Measurements from ENCODE around the gene FAH.
"Not testable (repeated sequence)": the region's sequence is repeated elsewhere in the genome, so short reads cannot be mapped to it uniquely, and the experiment has no call there.

Gene FAH

DNA sequence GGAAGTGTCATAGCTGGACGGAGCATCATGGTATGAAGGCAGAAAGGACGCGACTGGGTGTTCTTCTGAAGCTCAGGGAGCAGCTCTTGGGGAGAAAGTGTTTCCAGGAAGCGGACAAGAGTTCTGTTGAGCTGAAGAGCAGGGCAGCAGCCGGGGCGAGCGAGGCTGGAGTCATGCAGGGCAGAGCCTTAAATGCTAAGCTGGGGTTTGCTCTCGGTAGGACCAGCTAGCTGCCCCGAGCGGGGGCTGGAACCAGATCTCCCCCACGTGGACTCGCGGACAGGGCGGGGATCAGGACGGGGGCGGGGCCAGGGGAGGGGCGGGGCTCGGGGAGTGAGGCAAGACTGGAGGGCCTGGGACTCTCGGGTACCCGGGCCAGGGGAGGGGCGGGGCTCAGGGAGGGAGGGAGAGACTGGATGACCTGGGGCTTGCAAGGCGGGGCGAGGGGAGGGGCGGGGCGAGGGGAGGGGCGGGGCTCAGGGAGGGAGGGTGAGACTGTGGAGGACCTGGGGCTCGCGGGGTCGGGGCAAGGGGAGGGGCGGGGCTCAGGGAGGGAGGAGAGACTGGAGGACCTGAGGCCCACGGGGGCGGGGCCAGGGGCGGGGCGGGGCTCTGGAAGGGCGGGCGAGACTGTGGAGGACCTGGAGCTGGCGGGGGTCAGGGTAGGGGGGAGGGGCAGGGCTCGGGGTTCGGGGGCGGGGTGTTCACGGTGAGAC, 461 bp upstream of the FAH start:
- peak; percentile 92 for DNase-seq

GRCh38 chr15:80153900-80154299, 1.1 kb downstream of the FAH start:
- DNase-seq, result no peak

DNA sequence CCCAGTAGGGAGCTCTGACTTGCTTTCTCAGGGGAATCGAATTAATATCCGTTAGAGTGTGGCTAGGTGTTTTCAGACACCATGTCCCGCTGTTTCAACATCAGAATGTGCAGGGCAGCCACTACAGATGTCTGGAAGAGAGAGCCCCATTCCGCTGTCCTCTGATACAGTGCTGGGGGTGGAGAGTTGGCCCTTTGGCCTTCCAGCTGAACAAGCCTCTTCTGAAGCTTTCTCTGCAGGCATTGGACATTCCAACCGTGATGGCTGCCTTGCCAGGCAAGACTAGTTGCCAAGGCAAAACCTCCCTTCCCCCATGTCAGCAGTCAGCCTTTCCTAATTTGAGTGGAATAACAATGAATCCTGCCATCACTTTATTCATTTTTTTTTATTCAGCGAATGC, 1.5 kb downstream of the FAH start:
- DNase-seq, result no peak

DNA sequence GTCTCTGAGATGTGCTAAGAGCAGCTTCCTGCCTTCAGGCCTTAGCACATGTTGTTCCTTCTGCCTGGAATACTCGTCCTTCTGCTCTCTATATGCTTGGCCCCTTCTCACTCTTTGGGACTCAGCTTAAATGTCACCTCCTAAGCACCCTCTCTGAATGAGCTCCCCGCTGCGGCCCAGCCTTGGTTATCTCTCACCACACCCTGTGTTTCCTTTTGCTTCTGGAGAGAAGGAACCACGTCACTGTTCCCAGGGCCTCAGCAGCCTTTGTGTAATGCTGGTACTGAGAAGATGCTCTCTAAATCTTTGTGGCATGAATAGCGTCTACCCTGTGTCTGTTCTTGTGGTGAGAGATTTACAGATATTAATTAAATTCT, 2.2 kb downstream of the FAH start:
- no peak for DNase-seq

- not testable (repeated sequence) for DNase-seq
Observed at GRCh38 chr15:80155378-80156175, 2.8 kb downstream of the FAH start.

DNA sequence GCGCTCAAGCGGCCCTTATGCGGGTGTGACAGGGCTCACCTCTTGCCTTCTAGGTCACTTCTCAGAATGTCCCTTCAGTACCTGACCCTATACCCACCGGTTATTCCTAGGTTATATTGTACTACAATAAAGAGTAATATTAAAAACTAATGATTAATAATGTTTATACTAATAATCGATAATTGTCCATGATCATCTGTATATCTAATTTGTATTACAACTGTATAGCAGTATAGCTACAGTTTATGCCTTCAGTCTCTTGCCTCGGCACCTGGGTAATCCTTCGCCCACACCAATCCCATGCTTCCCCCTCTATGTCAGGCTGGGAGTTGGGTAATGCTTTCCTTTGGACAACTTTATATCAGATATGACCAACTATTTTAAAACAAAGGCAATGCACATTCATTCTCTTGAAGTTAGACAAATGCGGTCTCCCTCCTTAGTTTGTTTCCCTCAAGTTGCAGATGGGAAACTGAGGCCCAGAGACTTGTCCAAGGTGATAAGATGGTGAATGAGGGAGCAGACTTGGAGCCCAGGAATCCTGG, 3.4 kb downstream of the FAH start:
- no peak for DNase-seq

GRCh38 chr15:80157215-80157614, 4.4 kb downstream of the FAH start:
- DNase-seq, result no peak

DNA sequence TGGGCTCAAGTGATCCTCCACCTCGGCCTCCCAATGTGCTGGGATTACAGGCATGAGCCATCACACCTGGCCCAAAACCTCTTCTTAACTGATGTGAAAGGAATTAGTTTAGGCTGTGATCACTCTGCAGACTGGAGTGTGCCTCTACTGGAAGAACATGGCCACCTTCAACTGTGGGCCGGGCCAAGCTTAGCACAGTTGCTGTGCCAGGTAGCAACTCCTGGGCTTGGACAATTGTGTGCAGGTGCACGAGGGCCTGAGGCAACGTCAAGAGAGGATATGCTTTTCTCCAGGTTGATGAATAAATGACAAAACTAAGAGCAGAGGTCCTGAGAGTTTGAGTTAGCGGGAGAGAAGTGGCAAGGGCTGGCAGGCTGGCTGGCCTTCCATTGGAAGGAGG, 6.5 kb downstream of the FAH start:
- DNase-seq, result no peak

DNA sequence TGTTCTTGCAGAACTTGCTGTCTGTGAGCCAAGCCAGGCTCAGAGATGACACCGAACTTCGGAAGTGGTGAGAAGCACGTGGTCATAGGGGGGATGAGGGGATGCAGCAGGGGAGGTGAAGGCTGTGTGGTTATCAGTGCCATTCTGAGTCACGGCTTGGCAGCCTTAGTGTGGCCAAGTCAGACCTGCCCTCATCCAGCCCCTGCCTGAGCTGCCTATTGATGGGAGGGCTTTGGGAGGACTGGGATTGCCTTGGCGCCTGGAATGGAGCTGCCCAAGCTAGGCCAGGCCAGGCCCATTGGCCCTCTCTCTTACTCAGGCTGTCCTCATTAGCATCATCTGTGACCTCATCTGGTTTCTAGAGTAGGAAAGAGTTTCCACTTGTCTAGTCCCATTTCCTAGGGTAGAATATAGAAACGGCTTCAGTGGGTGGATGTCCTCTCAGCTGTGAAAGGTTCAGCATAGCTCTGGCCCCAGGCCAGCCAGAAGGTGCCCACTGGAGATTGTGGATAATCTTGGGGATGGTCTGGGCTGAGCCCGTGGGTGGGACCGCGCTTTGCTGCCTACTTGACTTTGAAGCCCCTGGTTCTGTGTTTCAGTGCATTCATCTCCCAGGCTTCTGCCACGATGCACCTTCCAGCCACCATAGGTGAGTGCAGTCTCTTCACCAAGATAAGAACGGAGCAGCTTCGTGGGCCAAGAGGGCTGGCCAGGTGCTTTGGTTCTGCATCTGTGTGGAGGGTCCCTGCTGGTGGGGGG, 7.2 kb downstream of the FAH start:
- no peak for DNase-seq

- no peak for DNase-seq
Observed at GRCh38 chr15:80160570-80161156, 7.9 kb downstream of the FAH start.

- DNase-seq, result no peak
Observed at GRCh38 chr15:80161468-80162016, 8.7 kb downstream of the FAH start.

- DNase-seq, result no peak
Observed at GRCh38 chr15:80162059-80162554, 9.3 kb downstream of the FAH start.

GRCh38 chr15:80163217-80163616, 10.4 kb downstream of the FAH start:
- DNase-seq, result no peak

- DNase-seq, result no peak
Observed at GRCh38 chr15:80163897-80164296, 11.1 kb downstream of the FAH start.

DNA sequence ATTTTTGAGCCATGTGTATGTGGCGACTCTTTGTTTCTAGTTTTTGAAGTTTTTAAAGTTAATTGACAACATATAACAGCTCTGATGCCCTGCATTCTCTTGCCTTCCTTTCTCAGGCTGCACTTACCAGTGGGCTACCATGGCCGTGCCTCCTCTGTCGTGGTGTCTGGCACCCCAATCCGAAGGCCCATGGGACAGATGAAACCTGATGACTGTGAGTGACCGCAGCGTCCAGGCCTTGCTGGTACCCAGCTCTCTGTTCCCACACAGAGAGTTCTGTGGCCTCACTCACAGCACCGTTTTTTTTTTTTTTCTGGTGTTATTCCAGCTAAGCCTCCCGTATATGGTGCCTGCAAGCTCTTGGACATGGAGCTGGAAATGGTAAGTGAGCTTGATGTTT, 15.1 kb downstream of the FAH start:
- no peak for DNase-seq

- DNase-seq, result no peak
Observed at GRCh38 chr15:80168421-80168820, 15.6 kb downstream of the FAH start.

DNA sequence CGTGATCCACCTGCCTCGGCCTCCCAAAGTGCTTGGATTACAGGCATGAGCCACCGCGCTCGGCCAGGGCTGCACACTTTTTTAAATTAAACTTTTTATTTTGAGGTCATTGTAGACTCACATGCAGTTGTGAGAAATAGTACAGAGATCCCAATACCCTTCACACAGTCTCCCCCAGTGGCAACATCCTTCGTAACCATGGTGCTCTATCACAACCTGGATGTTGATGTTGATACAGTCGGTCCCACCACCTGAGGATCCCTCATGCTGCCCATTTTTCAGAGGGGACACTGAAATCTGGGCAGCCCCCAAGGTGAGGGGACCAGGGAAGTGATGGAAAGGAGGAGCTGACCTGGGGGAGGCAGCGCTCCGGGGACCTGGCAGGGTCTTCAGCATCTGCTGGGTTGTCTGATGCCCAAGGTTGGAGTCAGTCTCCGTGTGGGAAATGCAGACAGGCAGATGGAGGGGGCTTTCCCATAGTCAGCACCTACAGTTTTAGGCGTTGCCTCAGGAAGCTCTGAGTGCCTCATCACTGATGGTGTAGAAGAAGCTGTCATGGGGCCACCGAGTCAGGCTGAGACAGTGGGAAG, 17.1 kb downstream of the FAH start:
- DNase-seq, result no peak

- no peak for DNase-seq
Observed at GRCh38 chr15:80170596-80170995, 17.8 kb downstream of the FAH start.

- DNase-seq, result no peak
Observed at GRCh38 chr15:80171787-80172186, 19.0 kb downstream of the FAH start.

GRCh38 chr15:80172401-80172800, 19.6 kb downstream of the FAH start:
- no peak for DNase-seq

- DNase-seq, result peak; percentile 53
Observed at GRCh38 chr15:80173022-80173759, 20.4 kb downstream of the FAH start.

Data from NCI-H146 (cell line).